GM23338 (cell line): Measurements from ENCODE around the gene TSPAN5. TPM values are rescaled to one million over a fixed set of nuclear protein-coding genes. Genes with fewer than 3 reads are reported as not detected.

Experiments
- ATAC-seq: fragments of 200-7000 bp; cut with Tn5 transposase; 3 replicates; pipeline ENCODE4 v1.9.1; 2020
- DNase-seq: peaks from one replicate; pipeline ENCODE4 v3.0.0-alpha.2; 2015; ENCODE audit warnings: low spot score
- H2AFZ ChIP-seq: fragments of 200-600 bp; sonication (generic); 2 replicates; pipeline ENCODE4 v1.8.0; 2016; ENCODE audit warnings: antibody characterized with exemption, mild to moderate bottlenecking, moderate library complexity
- H3F3A ChIP-seq: fragments of 200-600 bp; sonication (generic); replicated peaks from 2 replicates; pipeline ENCODE4 v1.8.0; 2017; ENCODE audit warnings: antibody characterized with exemption, mixed run types, low read depth
- H3K27ac ChIP-seq: fragments of 200-600 bp; sonication (generic); 2 replicates; pipeline ENCODE4 v1.6.1; 2016; ENCODE audit warnings: low read depth
- H3K27me3 ChIP-seq: fragments of 200-600 bp; sonication (generic); 2 replicates; pipeline ENCODE4 v1.8.0; 2016; ENCODE audit warnings: mild to moderate bottlenecking, mixed run types, moderate library complexity; ENCODE audit not compliant: insufficient read depth
- H3K36me3 ChIP-seq: fragments of 200-600 bp; sonication (generic); 2 replicates; pipeline ENCODE4 v1.8.0; 2016; ENCODE audit warnings: mild to moderate bottlenecking; ENCODE audit not compliant: insufficient read depth
- H3K4me1 ChIP-seq: fragments of 200-600 bp; sonication (generic); 2 replicates; pipeline ENCODE4 v1.8.0; 2016; ENCODE audit warnings: mild to moderate bottlenecking, moderate library complexity; ENCODE audit not compliant: insufficient read depth
- H3K4me2 ChIP-seq: fragments of 200-600 bp; sonication (generic); 2 replicates; pipeline ENCODE4 v1.7.1; 2017; ENCODE audit warnings: mixed run types
- H3K4me3 ChIP-seq: fragments of 200-600 bp; sonication (generic); 2 replicates; pipeline ENCODE4 v1.6.1; 2016; ENCODE audit warnings: mixed run types
- H3K79me2 ChIP-seq: fragments of 200-600 bp; sonication (generic); replicated peaks from 2 replicates; pipeline ENCODE4 v1.8.0; 2017; ENCODE audit warnings: mild to moderate bottlenecking; ENCODE audit not compliant: insufficient read depth
- H3K9me2 ChIP-seq: fragments of 200-600 bp; sonication (generic); 2 replicates; pipeline ENCODE4 v1.8.0; 2017; ENCODE audit not compliant: insufficient read depth
- H4K20me1 ChIP-seq: fragments of 200-600 bp; sonication (generic); replicated peaks from 2 replicates; pipeline ENCODE4 v1.8.0; 2017; ENCODE audit warnings: mild to moderate bottlenecking; ENCODE audit not compliant: insufficient read depth
- H3K27ac Mint-ChIP-seq: 2 replicates; pipeline ENCODE4 v1.8.0; 2020; ENCODE audit warnings: inconsistent platforms, mild to moderate bottlenecking, moderate library complexity, mixed read lengths
- H3K27me3 Mint-ChIP-seq: 3 replicates; pipeline ENCODE4 v1.8.0; 2022; ENCODE audit warnings: low read depth, mild to moderate bottlenecking, moderate library complexity, mixed read lengths, inconsistent platforms; ENCODE audit not compliant: insufficient read depth, poor library complexity
- H3K36me3 Mint-ChIP-seq: 3 replicates; pipeline ENCODE4 v1.8.0; 2021; ENCODE audit warnings: low read depth, mild to moderate bottlenecking, inconsistent platforms, moderate library complexity, mixed read lengths
- H3K4me1 Mint-ChIP-seq: 3 replicates; pipeline ENCODE4 v1.8.0; 2020; ENCODE audit warnings: mild to moderate bottlenecking, inconsistent platforms, mixed read lengths
- H3K4me3 Mint-ChIP-seq: 3 replicates; pipeline ENCODE4 v1.8.0; 2021; ENCODE audit warnings: moderate library complexity, mild to moderate bottlenecking, inconsistent platforms, mixed read lengths
- H3K9me3 Mint-ChIP-seq: 3 replicates; pipeline ENCODE4 v1.8.0; 2020; ENCODE audit warnings: moderate library complexity, mild to moderate bottlenecking, inconsistent platforms, mixed read lengths
- CREB1 ChIP-seq: fragments of 250-450 bp; sonication (Bioruptor Pico); IDR thresholded peaks from 2 replicates; pipeline ENCODE4 v1.5.0; 2020; ENCODE audit warnings: low read depth, mild to moderate bottlenecking, moderate library complexity
- CTCF ChIP-seq, 2 experiments: fragments of 200-600 bp in 1 of 2; sonication (generic) in 1 of 2; conservative IDR thresholded peaks; 2 replicates each; pipeline versions ENCODE4 v1.5.1 to v1.6.1; 2016 to 2017; ENCODE audit warnings: antibody characterized with exemption in 2 of 2, low read depth in 2 of 2, mild to moderate bottlenecking in 2 of 2, moderate library complexity in 1 of 2
- ETS1 ChIP-seq: IDR thresholded peaks from 2 replicates; pipeline ENCODE4 v1.6.1; 2016; ENCODE audit warnings: antibody characterized with exemption
- EZH2 ChIP-seq: fragments of 200-600 bp; sonication (generic); IDR thresholded peaks from one replicate; pipeline ENCODE4 v1.8.0; 2017; ENCODE audit warnings: antibody characterized with exemption, mild to moderate bottlenecking, low read depth; ENCODE audit not compliant: unreplicated experiment
- EZH2phosphoT487 ChIP-seq: fragments of 200-600 bp; sonication (generic); IDR thresholded peaks from one replicate; pipeline ENCODE4 v1.8.1; 2018; ENCODE audit warnings: antibody characterized with exemption; ENCODE audit not compliant: unreplicated experiment
- JUNB ChIP-seq: IDR thresholded peaks from one replicate; pipeline ENCODE4 v1.6.1; 2016; ENCODE audit warnings: antibody characterized with exemption; ENCODE audit not compliant: unreplicated experiment
- NANOG ChIP-seq: IDR thresholded peaks from 2 replicates; pipeline ENCODE4 v1.6.1; 2016; ENCODE audit warnings: antibody characterized with exemption, borderline replicate concordance
- POLR2AphosphoS5 ChIP-seq: IDR thresholded peaks from 2 replicates; pipeline ENCODE4 v1.6.1; 2016; ENCODE audit warnings: antibody characterized with exemption, low read depth
- REST ChIP-seq: IDR thresholded peaks from one replicate; pipeline ENCODE4 v1.6.1; 2018; ENCODE audit warnings: antibody characterized with exemption; ENCODE audit not compliant: unreplicated experiment
- STAT1 ChIP-seq: IDR thresholded peaks from one replicate; pipeline ENCODE4 v1.6.1; 2016; ENCODE audit warnings: antibody characterized with exemption; ENCODE audit not compliant: unreplicated experiment
- ZNF114 ChIP-seq: fragments of 250-450 bp; sonication (Bioruptor Pico); IDR thresholded peaks from 2 replicates; pipeline ENCODE4 v1.5.0; 2020; ENCODE audit warnings: mild to moderate bottlenecking, moderate library complexity
- ZNF331 ChIP-seq: fragments of 250-450 bp; sonication (Bioruptor Pico); IDR thresholded peaks from 2 replicates; pipeline ENCODE4 v1.5.0; 2020; ENCODE audit warnings: low read depth, mild to moderate bottlenecking, moderate library complexity
- ZNF462 ChIP-seq: fragments of 250-450 bp; sonication (Bioruptor Pico); IDR thresholded peaks from 2 replicates; pipeline ENCODE4 v1.5.0; 2020; ENCODE audit warnings: mild to moderate bottlenecking, moderate library complexity
- polyA plus RNA-seq: library from polyadenylated mRNA; unstranded; fragments of >200 nt; fragmentation: Nextera tagmentation; extraction: Ambion mirVana; gene quantifications from 2 replicates; pipeline ENCODE4 v1.2.1, GENCODE V29; 2016
- total RNA-seq: library from RNA; depleted of rRNA; stranded (reverse); fragments of >200 nt; shearing (Covaris generic); gene quantifications from 2 replicates; pipeline ENCODE4 v1.2.3, GENCODE V29; 2014

The TSPAN5 gene
- total and polyA plus RNA-seq, 2 experiments from 2014 or later, result 18.6 to 21.5 TPM

GRCh38 chr4:98522062-98522461 is 136.3 kb downstream of the TSPAN5 start:
- Mint-ChIP-seq H3K36me3 (peaks cover 7% of the 10 kb centered on the region; the same call in 2 of the 3 replicates), H3K27ac (no peak overlapping the region), H3K9me3 (no peaks in the 10 kb centered on the region), H3K4me1 (peaks cover 22% of the 10 kb centered on the region), H3K27me3 (peaks cover 2% of the 10 kb centered on the region), H3K4me3 (no peak overlapping the region)
- no peaks in the 10 kb centered on the region for H3K27me3 ChIP-seq
- H4K20me1 ChIP-seq, result no peaks in the 10 kb centered on the region; the same call in 1 of the 2 replicates
- H3K79me2 ChIP-seq, result peaks cover 21% of the 10 kb centered on the region
- peaks cover 15% of the 10 kb centered on the region for H3K4me1 ChIP-seq
- TF ChIP-seq JUNB (no peak), ETS1 (no peak), ZNF331 (no peak), EZH2phosphoT487 (no peak), CTCF (conservative IDR thresholded peaks at IDR 0.05; ENCODE audit: low read depth in 2 of 2) (no peak), REST (no peak), POLR2AphosphoS5 (no peak), NANOG (no peak), ZNF114 (CRISPR knock-in tag) (no peak), CREB1 (no peak), ZNF462 (CRISPR knock-in tag) (no peak), STAT1 (no peak), EZH2 (no peak)
- ATAC-seq (no peak), DNase-seq (no peak)
- no peak overlapping the region for H3K4me3 ChIP-seq
- H3K27ac ChIP-seq, result no peak overlapping the region
- H2AFZ ChIP-seq, result no peak overlapping the region
- no peaks in the 10 kb centered on the region for H3K9me2 ChIP-seq
- H3K4me2 ChIP-seq, result no peak overlapping the region
- no peaks in the 10 kb centered on the region for H3F3A ChIP-seq
- no peaks in the 10 kb centered on the region for H3K36me3 ChIP-seq
